ENCODE data around the gene FOXRED1. TPM values are rescaled to one million over a fixed set of nuclear protein-coding genes. Genes with fewer than 3 reads are reported as not detected.

Gene FOXRED1
- total and polyA plus RNA-seq, 7 experiments from 2014 or later, result 20.4 to 42.7 (median 34.3) TPM

- peaks cover 0 to 3% (median 0%) of the 10 kb centered on the region in 3 experiments for H3K36me3 ChIP-seq (ENCODE audit: control insufficient read depth in 2 of 3, insufficient read depth in 3 of 3, low read length in 3 of 3)
- POLR2A ChIA-PET, result no interaction called here
- Mint-ChIP-seq H3K27ac (no peak overlapping the region), H3K4me3 (no peak overlapping the region), H3K36me3 (peaks cover 0 to 21% (median 6%) of the 10 kb centered on the region in 5 donors), H3K27me3 (no peaks in the 10 kb centered on the region), H3K9me3 (peaks cover 0 to 2% (median 0%) of the 10 kb centered on the region in 11 donors), H3K4me1 (peaks cover 0 to 6% (median 4%) of the 10 kb centered on the region in 7 donors)
- H3K9me3 ChIP-seq (ENCODE audit: control insufficient read depth in 2 of 3, low read length in 3 of 3), result no peaks in the 10 kb centered on the region
- no peak for DNase-seq
- H3K27me3 ChIP-seq (ENCODE audit: control insufficient read depth in 2 of 2, insufficient read depth in 2 of 2, low read length in 2 of 2), result no peaks in the 10 kb centered on the region
- no peak for ATAC-seq
- no peak overlapping the region for H3K27ac ChIP-seq (ENCODE audit: low read depth, low read length)
- H3K4me3 ChIP-seq (ENCODE audit: low read length), result no peak overlapping the region
- intact Hi-C loops (cut with micrococcal nuclease), result no loop called here
- no peaks in the 10 kb centered on the region for H3K4me1 ChIP-seq (ENCODE audit: control insufficient read depth in 2 of 2, insufficient read depth in 2 of 2, low read length in 2 of 2)
- CTCF ChIA-PET, result no interaction called here
Observed at GRCh38 chr11:126229858-126230540, 39.0 kb upstream of the FOXRED1 start.

DNA sequence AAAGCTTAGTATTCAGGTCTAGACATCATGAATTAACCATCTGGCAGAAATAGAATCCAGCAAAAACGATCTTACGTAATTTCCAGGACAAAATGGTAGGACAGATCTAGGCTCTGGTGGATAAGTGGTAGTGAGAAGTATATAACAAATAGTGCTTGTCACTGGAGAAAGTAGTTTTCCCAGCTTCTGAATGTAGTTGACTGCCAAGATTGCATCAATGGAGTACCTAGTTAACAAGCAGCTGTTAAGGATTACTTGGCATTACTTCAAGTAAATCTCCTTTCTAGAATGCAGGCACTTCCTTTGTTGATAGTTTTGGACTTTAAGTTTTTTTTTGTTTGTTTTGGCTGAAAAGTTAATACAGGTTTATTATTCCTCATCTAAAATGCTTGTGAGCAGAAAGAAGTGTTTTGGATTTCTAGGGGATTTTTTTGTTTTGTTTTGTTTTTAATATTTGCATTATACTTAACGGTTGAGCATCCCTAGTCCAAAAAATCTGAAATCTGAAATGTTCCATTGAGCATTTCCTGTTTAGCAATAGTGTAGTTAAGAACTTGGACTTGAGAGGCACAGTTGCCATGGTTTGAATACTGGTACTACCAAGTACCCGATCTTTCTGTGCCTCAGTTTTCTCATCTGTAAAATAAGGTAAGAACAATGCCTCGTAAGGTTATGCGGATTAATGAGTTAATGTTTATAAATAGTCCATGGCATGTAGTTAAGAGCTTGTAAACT is 37.1 kb upstream of the FOXRED1 start:
- POLR2A ChIA-PET, result no interaction called here
- Histone ChIP-seq H3K27ac (ENCODE audit: low read depth, low read length) (no peak overlapping the region), H3K4me1 (ENCODE audit: control insufficient read depth in 2 of 2, insufficient read depth in 2 of 2, low read length in 2 of 2) (no peaks in the 10 kb centered on the region), H3K36me3 (ENCODE audit: control insufficient read depth in 2 of 3, insufficient read depth in 3 of 3, low read length in 3 of 3) (peaks cover 0 to 3% (median 0%) of the 10 kb centered on the region in 3 experiments), H3K9me3 (ENCODE audit: control insufficient read depth in 2 of 3, low read length in 3 of 3) (no peaks in the 10 kb centered on the region), H3K27me3 (ENCODE audit: control insufficient read depth in 2 of 2, insufficient read depth in 2 of 2, low read length in 2 of 2) (no peaks in the 10 kb centered on the region), H3K4me3 (ENCODE audit: low read length) (no peak overlapping the region)
- CTCF ChIA-PET, result no interaction called here
- no peak overlapping the region for H3K4me3 Mint-ChIP-seq
- intact Hi-C loops (cut with micrococcal nuclease), result no loop called here
- H3K4me1 Mint-ChIP-seq, result peaks cover 0 to 6% (median 4%) of the 10 kb centered on the region in 7 donors
- H3K27me3 Mint-ChIP-seq, result no peaks in the 10 kb centered on the region
- H3K36me3 Mint-ChIP-seq, result peaks cover 7 to 29% (median 14%) of the 10 kb centered on the region in 5 donors
- no peak for DNase-seq
- no peaks in the 10 kb centered on the region for H3K9me3 Mint-ChIP-seq
- ATAC-seq, result no peak
- H3K27ac Mint-ChIP-seq, result no peak overlapping the region

GRCh38 chr11:126232683-126233082 is 36.3 kb upstream of the FOXRED1 start:
- no peak overlapping the region for H3K27ac Mint-ChIP-seq
- Histone ChIP-seq H3K4me1 (ENCODE audit: control insufficient read depth in 2 of 2, insufficient read depth in 2 of 2, low read length in 2 of 2) (no peaks in the 10 kb centered on the region), H3K27me3 (ENCODE audit: control insufficient read depth in 2 of 2, insufficient read depth in 2 of 2, low read length in 2 of 2) (no peaks in the 10 kb centered on the region), H3K4me3 (ENCODE audit: low read length) (no peak overlapping the region), H3K9me3 (ENCODE audit: control insufficient read depth in 2 of 3, low read length in 3 of 3) (no peaks in the 10 kb centered on the region), H3K27ac (ENCODE audit: low read depth, low read length) (no peak overlapping the region), H3K36me3 (ENCODE audit: control insufficient read depth in 2 of 3, insufficient read depth in 3 of 3, low read length in 3 of 3) (peaks cover 0 to 3% (median 0%) of the 10 kb centered on the region in 3 experiments)
- H3K4me1 Mint-ChIP-seq, result peaks cover 0 to 6% (median 4%) of the 10 kb centered on the region in 7 donors
- H3K9me3 Mint-ChIP-seq, result no peaks in the 10 kb centered on the region
- ChIA-PET CTCF (no interaction called here), POLR2A (no interaction called here)
- H3K27me3 Mint-ChIP-seq, result no peaks in the 10 kb centered on the region
- ATAC-seq (no peak), DNase-seq (no peak)
- peaks cover 7 to 29% (median 14%) of the 10 kb centered on the region in 5 donors for H3K36me3 Mint-ChIP-seq
- intact Hi-C loops (cut with micrococcal nuclease), result no loop called here
- no peak overlapping the region for H3K4me3 Mint-ChIP-seq

DNA sequence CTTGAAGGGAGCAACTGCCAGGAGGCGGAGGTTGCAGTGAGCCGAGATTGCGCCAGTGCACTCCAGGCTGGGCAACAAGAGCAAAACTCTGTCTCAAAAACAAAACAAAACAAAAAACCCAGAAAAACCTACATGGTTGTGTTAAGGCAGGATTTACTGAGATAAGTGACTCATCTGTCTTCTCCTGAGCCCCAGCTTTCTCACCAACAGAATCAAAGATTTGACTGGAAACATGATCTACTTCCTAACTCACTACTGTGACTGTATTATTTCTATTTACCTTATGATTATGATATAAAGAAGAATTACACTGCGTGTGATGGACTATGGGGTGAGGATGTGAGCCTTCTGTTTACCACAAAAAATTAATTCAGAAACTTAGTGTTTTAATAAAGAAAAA is 35.6 kb upstream of the FOXRED1 start:
- Mint-ChIP-seq H3K4me3 (no peak overlapping the region), H3K9me3 (no peaks in the 10 kb centered on the region), H3K27ac (no peak overlapping the region), H3K36me3 (peaks cover 8 to 29% (median 14%) of the 10 kb centered on the region in 5 donors), H3K27me3 (no peaks in the 10 kb centered on the region), H3K4me1 (peaks cover 0 to 6% (median 4%) of the 10 kb centered on the region in 7 donors)
- ATAC-seq, result no peak
- no peaks in the 10 kb centered on the region for H3K9me3 ChIP-seq (ENCODE audit: control insufficient read depth in 2 of 3, low read length in 3 of 3)
- POLR2A ChIA-PET, result no interaction called here
- no peak for DNase-seq
- no peaks in the 10 kb centered on the region for H3K4me1 ChIP-seq (ENCODE audit: control insufficient read depth in 2 of 2, insufficient read depth in 2 of 2, low read length in 2 of 2)
- CTCF ChIA-PET, result no interaction called here
- H3K27ac ChIP-seq (ENCODE audit: low read depth, low read length), result no peak overlapping the region
- peaks cover 0 to 3% (median 0%) of the 10 kb centered on the region in 3 experiments for H3K36me3 ChIP-seq (ENCODE audit: control insufficient read depth in 2 of 3, insufficient read depth in 3 of 3, low read length in 3 of 3)
- intact Hi-C loops (cut with micrococcal nuclease), result no loop called here
- H3K27me3 ChIP-seq (ENCODE audit: control insufficient read depth in 2 of 2, insufficient read depth in 2 of 2, low read length in 2 of 2), result no peaks in the 10 kb centered on the region
- no peak overlapping the region for H3K4me3 ChIP-seq (ENCODE audit: low read length)

- ChIA-PET CTCF (no interaction called here), POLR2A (interaction anchor here (1.2 kb wide), 1 partner anchor 11 kb away, joined by 3 read pairs; no protein-coding TSS in a partner anchor)
- no peaks in the 10 kb centered on the region for H3K9me3 ChIP-seq (ENCODE audit: control insufficient read depth in 2 of 3, low read length in 3 of 3)
- peaks cover 0 to 23% (median 8%) of the 10 kb centered on the region in 5 donors for H3K36me3 Mint-ChIP-seq
- no peak overlapping the region for H3K4me3 ChIP-seq (ENCODE audit: low read length)
- H3K9me3 Mint-ChIP-seq, result no peaks in the 10 kb centered on the region
- no peak for ATAC-seq
- H3K36me3 ChIP-seq (ENCODE audit: control insufficient read depth in 2 of 3, insufficient read depth in 3 of 3, low read length in 3 of 3), result peaks cover 0 to 6% (median 0%) of the 10 kb centered on the region in 3 experiments
- no peak overlapping the region for H3K4me3 Mint-ChIP-seq
- no peak overlapping the region for H3K27ac ChIP-seq (ENCODE audit: low read depth, low read length)
- intact Hi-C loops (cut with micrococcal nuclease), result no loop called here
- H3K4me1 Mint-ChIP-seq, result no peaks in the 10 kb centered on the region
- H3K27me3 ChIP-seq (ENCODE audit: control insufficient read depth in 2 of 2, insufficient read depth in 2 of 2, low read length in 2 of 2), result no peaks in the 10 kb centered on the region
- H3K4me1 ChIP-seq (ENCODE audit: control insufficient read depth in 2 of 2, insufficient read depth in 2 of 2, low read length in 2 of 2), result no peaks in the 10 kb centered on the region
- H3K27me3 Mint-ChIP-seq, result no peaks in the 10 kb centered on the region
- H3K27ac Mint-ChIP-seq, result no peak overlapping the region
- DNase-seq, result no peak
Observed at GRCh38 chr11:126246636-126247035, 22.3 kb upstream of the FOXRED1 start.

- no peaks in the 10 kb centered on the region for H3K27me3 Mint-ChIP-seq
- Histone ChIP-seq H3K4me1 (ENCODE audit: control insufficient read depth in 2 of 2, insufficient read depth in 2 of 2, low read length in 2 of 2) (no peaks in the 10 kb centered on the region), H3K4me3 (ENCODE audit: low read length) (no peak overlapping the region), H3K36me3 (ENCODE audit: control insufficient read depth in 2 of 3, insufficient read depth in 3 of 3, low read length in 3 of 3) (peaks cover 0 to 5% (median 0%) of the 10 kb centered on the region in 3 experiments), H3K27ac (ENCODE audit: low read depth, low read length) (no peak overlapping the region), H3K27me3 (ENCODE audit: control insufficient read depth in 2 of 2, insufficient read depth in 2 of 2, low read length in 2 of 2) (no peaks in the 10 kb centered on the region), H3K9me3 (ENCODE audit: control insufficient read depth in 2 of 3, low read length in 3 of 3) (no peaks in the 10 kb centered on the region)
- peaks cover 0 to 2% (median 0%) of the 10 kb centered on the region in 7 donors for H3K4me1 Mint-ChIP-seq
- ChIA-PET POLR2A (no interaction called here), CTCF (no interaction called here)
- intact Hi-C loops (cut with micrococcal nuclease), result no loop called here
- no peak for DNase-seq
- ATAC-seq, result no peak
- no peaks in the 10 kb centered on the region for H3K9me3 Mint-ChIP-seq
- H3K4me3 Mint-ChIP-seq, result no peak overlapping the region
- no peak overlapping the region for H3K27ac Mint-ChIP-seq
- peaks cover 0 to 7% (median 4%) of the 10 kb centered on the region in 5 donors for H3K36me3 Mint-ChIP-seq
Observed at GRCh38 chr11:126253265-126253664, 15.7 kb upstream of the FOXRED1 start.
